Measurements from ENCODE around the gene ADORA1. TPM values are rescaled to one million over a fixed set of nuclear protein-coding genes. Genes with fewer than 3 reads are reported as not detected.
A peak's percentile ranks its signal among the peaks of the same experiment; 100 is the strongest.

The ADORA1 gene
- total RNA-seq, 1 experiment from 2014 or later: 1.5 TPM

DNA sequence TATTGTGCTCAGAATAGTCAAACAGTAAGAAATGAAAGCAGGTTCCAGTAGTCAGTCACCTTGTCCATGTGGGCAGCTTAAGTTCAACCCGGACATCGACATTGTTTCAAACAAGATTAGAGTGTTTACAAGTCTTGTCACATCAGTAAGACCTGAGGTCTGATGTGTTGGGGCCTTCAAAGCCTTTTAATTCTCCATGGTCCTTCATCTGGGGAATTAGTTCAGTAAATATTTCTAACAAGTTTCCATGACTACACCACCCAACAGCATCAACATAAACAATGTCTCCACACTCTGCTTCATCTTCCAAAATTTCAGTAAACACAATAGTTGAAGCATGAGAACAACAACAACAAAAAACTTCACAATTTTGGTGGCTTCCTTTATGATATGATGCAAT, 15.1 kb upstream of the ADORA1 start:
- no peak overlapping the region for H3K4me3 ChIP-seq
- H3K36me3 ChIP-seq: no peaks in the 10 kb centered on the region
- peaks cover 37% of the 10 kb centered on the region for H3K27me3 ChIP-seq
- H3K9me3 ChIP-seq: no peaks in the 10 kb centered on the region
- no peak for DNase-seq

DNA sequence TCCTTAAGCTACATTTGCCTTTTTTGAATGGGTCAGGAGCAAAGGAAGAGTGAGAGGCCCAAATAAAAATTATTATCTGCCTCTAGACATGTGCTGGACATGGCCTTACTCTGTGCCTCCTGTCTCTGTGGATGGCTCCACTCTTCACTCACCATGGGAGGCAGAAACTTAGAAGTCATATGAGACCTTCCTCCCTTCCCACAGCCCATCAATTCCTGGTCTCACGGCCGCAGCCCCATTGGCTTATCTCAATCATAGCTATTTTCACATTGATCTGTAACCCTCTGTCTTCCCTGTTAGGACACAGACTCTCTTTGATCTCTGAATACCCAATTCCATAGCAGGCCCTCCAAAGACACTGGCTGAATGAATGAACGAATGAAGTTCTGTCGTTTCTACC, 14.2 kb upstream of the ADORA1 start:
- H3K4me3 ChIP-seq: no peak overlapping the region
- H3K36me3 ChIP-seq: no peaks in the 10 kb centered on the region
- H3K9me3 ChIP-seq: no peaks in the 10 kb centered on the region
- H3K27me3 ChIP-seq: peaks cover 28% of the 10 kb centered on the region
- DNase-seq: no peak

DNA sequence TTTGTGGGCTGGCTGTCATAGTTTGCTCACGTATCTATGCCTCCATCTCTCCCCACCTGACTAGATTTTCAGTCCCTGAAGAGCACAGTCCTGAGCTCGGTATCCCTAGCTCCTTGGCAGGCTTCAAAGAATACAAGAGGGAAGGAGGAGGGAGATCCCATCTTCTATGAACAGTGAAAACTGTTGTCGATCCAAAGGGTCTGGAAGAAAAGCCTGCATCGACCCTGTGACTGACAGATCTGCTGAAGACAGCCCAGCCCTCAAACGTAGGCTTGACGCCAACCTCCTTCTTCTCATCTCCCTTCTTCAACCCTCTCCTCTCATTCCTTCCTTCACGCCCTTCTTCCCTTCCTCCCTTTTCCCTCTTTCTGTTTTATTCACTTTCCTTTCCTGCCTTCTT, 13.3 kb upstream of the ADORA1 start:
- H3K36me3 ChIP-seq: no peaks in the 10 kb centered on the region
- H3K4me3 ChIP-seq: no peak overlapping the region
- DNase-seq: no peak
- H3K27me3 ChIP-seq: peaks cover 22% of the 10 kb centered on the region
- H3K9me3 ChIP-seq: no peaks in the 10 kb centered on the region

DNA sequence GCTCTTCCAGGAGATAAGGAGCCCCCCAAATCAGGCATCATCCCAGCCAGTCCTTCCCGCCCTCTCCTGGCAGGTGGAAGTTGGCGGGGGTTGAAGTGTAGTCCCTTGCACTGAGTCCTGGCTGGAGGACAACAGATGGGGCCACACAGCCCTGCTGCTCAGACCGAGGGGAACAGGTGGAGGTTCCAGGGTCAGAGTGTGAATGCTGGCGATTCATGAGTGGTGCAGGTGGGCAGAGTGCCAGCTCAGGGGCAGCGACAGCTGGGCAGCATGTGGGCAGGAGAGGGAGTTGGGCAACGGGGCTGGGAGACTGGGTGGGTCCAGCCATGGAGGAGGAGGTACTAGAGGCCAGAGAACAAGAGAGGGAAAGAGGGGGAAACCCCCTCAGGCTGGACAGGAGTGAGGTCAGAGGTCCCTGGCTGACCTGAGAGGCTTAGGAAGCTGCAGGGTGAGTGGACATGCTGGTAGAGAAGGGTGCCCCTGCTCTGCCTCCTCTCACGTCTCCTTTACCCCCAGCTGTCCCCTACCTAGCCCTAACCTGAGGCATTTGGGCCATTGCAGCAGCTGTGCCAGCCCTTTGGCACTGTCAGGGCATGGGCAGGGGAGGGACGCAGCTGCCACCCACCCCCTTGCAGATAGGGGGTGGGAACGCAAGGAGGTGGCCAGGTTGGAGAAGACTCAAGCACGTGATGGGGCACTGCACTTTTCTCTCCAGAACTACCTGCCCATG, 11.3 kb upstream of the ADORA1 start:
- Histone ChIP-seq H3K9me3 (no peaks in the 10 kb centered on the region), H3K4me3 (no peak overlapping the region), H3K27me3 (peaks cover 7% of the 10 kb centered on the region; the same call in 1 of the 2 replicates), H3K36me3 (no peaks in the 10 kb centered on the region)
- no peak for DNase-seq

DNA sequence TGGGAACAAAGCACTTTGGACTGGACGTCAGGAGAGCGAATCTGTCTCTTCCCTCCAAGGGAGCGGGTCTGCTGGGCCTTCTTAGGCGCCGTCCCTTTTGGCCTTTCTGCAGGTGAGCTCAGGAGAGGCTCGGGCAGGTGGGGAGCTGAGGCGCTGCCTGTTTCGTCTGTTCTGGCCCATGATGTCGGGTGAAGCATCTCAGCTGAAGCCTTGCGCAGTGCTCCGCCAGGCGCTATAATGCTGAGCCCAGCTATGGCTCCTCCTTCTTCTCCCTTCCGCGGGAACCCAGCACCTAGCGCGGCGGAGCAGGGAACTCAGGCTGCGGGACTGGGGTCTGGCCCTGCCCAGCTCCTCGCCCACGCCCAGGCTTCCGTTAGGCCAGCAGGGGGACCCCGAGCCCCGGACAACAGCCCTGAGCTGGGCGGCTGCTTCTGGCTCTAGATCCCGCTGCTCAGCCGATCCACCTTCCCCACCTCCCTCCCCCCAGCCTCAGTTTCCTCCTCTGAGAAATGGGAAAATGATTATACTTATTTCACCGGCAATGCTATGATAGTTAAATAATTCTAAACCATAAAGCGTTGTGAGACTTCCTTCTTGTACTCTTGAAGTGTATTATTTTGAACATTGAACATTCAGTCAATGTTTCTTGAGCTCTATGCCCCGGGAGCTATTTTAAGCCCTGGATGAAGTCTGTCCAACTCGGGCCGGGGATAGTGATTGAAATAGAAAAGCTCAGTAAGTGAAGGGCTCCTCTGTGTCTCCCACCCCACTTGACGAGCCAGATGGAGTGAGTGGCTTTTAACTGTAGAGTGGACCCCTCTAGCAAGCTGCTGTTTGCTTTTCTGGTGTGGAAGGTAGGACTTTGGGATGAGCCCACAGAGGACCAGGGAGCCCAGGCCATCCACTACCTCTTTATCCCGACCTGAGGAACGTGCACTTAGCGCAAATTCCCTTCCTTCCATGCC, 9.6 kb upstream of the ADORA1 start:
- DNase-seq: peak; percentile 71
- H3K27me3 ChIP-seq: peaks cover 2% of the 10 kb centered on the region; the same call in 1 of the 2 replicates
- H3K9me3 ChIP-seq: no peaks in the 10 kb centered on the region
- H3K4me3 ChIP-seq: no peak overlapping the region
- no peaks in the 10 kb centered on the region for H3K36me3 ChIP-seq

DNA sequence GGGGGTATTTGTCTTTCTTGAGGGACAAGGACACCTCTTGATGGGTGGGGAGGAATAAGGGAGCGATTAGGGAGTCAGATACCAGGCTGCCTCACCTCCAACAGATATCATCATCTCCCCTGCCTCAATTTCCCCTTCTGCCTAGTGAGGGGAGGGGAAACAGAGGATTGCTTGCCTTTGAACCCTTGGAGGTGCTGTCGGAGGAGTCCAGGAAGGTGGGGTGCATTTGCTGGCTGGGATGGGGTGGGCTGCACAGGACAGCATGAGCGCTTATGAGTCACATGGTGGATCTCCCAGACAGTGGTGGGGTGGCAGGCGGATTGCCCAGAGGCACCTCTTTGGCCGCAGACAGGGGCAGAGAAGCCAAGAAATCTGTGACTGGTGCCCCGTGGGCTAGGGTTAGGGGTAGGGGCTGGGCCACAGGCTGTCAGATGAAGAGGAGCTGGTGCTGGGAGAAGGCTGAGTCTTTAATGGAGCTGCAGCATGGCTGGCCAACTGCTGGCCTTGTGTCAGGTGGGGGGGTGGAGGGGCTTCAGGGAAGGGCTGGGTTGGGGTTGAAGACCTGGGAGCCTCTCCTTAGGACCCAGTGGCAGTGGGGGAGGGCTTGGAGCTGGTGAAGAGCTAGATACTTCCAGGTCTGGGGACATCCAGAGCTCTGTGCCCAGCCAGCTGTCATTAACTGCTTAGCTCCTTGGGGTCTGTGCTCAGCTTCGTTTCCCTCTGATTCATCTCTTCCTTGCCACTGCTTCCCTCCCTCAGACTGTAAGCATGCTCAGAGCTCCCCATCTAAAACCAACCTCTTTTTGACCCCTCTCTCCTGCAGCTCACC, 7.0 kb upstream of the ADORA1 start:
- Histone ChIP-seq H3K4me3 (no peak overlapping the region), H3K9me3 (no peaks in the 10 kb centered on the region), H3K36me3 (no peaks in the 10 kb centered on the region), H3K27me3 (no peaks in the 10 kb centered on the region)
- no peak for DNase-seq

DNA sequence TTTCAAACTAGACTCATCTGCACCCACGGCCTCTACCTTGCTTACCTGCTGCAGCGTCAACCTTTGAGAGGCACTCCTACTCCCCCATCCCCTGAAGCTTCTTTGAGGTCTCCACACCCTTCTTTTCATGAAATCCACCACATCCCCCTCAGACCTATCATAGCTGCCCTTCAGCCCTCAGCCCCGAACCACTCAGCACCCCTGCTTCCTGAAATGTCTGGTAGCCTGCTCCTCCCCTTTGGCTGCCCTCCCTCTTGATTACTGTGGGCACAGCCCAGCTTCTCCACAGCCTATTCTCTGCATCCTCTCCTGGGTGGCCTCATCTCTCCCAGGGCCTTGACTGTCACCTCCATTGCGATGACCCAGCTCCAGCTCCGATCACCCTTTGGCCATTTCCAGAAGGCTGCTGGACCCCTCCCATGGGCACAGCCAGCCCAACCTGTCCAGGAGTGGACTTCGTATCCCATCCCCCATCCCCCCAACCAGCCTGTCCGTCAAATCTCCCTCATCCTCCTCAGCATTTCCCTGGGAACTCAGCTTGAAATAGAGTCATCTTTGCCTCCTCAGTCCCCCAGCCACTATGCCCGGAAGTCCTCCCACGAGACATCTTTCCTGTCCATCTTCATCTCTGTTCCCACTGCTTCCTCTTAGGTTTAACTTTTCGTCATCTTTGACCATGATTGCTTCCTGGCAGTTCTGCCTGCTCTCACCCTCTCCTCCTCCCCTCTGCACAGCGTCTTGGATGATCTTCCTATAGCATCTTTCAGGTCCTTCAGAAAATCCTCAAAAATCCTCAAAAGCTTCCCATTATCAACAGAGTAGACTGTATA, 6.1 kb upstream of the ADORA1 start:
- Histone ChIP-seq H3K4me3 (no peak overlapping the region), H3K9me3 (no peaks in the 10 kb centered on the region), H3K36me3 (no peaks in the 10 kb centered on the region), H3K27me3 (no peaks in the 10 kb centered on the region)
- DNase-seq: no peak

DNA sequence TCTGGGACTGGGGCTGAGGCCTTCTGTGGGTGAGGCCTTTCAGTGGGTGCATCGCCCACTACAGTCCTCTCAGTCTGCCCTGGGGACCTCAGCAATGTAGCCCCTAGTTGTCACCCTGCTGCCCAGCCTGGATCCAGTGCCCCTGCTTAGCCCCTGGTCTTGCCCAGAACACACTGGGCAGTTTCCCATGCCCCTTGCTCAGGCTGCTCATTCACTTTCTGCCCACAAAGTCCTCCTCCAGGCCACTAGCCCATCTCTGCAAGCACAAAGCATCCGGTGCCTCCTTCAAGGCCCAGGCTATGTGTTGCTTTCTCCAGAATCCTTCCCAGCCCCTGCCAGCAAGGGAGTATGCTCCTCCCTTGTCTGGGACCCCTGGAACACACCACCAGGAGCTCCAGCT, 5.4 kb upstream of the ADORA1 start:
- H3K9me3 ChIP-seq: no peaks in the 10 kb centered on the region
- DNase-seq: no peak
- H3K4me3 ChIP-seq: no peak overlapping the region
- no peaks in the 10 kb centered on the region for H3K36me3 ChIP-seq
- no peaks in the 10 kb centered on the region for H3K27me3 ChIP-seq

DNA sequence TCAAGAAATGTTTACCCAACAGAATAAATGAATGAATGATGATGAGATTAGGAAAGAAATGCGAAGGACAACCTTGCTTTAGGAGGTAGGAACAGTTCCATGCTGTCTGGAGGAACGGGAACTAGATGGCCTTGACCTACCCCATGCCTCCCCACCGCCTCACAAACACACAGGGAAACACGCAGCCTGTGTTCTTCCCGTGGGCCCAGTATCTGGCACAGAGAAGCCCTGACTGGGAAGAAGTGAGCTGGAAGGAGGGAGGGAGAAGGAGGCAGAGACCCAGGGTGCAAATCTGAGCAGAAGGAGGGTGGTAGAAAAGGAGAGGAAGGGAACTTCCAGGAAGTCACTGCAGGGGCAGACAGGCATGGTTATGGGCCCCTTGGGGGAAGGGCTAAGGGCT, 3.5 kb upstream of the ADORA1 start:
- H3K9me3 ChIP-seq: no peaks in the 10 kb centered on the region
- no peak for DNase-seq

DNA sequence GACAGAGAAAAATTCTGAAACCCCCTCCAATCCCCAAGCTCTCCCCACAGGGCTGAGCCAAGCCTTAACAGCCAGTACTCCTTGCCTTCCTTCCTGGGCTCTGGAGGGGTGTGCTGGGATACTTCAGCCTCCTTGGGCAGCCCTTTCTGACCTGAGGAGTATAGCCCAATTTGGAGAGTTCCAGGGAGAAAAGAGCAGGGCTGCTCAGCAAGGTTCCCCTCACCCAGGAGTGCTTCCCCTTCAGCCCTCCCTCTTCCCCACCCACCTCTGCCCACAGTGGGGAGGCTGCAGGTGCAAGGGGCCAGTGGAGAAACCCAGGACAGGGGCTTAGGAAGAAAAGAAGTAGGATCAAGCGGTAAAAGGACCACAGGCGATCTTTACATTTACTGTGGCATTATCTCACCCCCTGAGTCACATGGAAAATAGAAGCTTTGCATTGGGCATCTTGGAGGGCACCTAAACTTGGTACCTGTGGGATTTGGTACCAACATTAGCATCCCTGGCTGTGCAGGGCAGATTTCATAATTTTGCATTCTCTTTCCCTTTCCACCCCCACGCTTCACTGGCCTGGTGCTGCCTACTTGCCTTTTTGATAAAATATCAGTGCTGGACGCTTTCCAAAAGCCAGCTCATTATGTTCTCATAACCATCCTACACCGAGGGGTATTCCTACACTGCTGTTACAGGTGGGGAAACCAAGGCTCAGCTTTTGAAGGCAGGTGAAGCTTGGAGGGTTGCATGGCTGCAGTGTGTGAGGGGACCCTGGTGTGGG, 2.8 kb upstream of the ADORA1 start:
- H3K4me3 ChIP-seq: no peak overlapping the region
- H3K27me3 ChIP-seq: no peaks in the 10 kb centered on the region
- no peaks in the 10 kb centered on the region for H3K9me3 ChIP-seq
- no peak for DNase-seq
- no peaks in the 10 kb centered on the region for H3K36me3 ChIP-seq

More for the DNA sequence above, 3.5 kb upstream of the ADORA1 start:
- H3K4me3 ChIP-seq: no peak overlapping the region
- no peaks in the 10 kb centered on the region for H3K36me3 ChIP-seq
- no peaks in the 10 kb centered on the region for H3K27me3 ChIP-seq

DNA sequence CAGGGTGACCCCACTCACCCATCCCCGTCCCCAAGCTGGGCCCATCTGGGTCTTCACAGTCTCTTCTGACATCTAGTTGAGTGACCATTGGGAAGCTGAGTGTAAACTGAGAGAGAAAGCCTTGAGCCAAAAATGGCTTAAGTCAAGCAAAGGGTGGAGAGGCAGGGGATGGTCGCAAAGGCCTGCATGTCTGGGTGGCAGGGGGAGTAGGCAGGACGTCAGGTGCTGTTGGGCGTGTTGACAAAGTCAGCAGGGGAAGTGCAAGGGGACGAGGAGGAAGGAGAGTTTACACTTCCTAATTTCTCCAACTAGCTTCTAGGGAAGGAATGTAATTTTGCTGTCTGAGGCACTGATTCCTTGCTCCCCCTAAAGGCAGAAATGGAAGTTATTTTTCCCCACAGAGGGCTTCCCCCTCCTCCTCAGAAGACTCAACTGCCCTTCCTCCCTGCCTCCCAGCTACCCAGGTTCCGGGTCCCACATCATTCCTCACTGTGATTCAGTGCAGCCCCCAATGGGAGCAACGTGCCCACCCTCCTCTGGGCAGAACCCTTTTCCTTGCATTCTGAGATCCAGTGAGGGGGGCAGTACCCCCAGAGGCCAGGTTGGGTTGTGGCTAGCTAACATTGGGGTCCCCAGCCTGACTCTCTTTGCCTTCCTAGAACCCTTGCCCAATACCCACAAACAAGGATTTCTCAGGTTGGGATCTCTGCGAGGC, 1.2 kb upstream of the ADORA1 start:
- Histone ChIP-seq H3K9me3 (no peaks in the 10 kb centered on the region), H3K36me3 (no peaks in the 10 kb centered on the region), H3K4me3 (no peak overlapping the region), H3K27me3 (no peaks in the 10 kb centered on the region)
- DNase-seq: no peak

DNA sequence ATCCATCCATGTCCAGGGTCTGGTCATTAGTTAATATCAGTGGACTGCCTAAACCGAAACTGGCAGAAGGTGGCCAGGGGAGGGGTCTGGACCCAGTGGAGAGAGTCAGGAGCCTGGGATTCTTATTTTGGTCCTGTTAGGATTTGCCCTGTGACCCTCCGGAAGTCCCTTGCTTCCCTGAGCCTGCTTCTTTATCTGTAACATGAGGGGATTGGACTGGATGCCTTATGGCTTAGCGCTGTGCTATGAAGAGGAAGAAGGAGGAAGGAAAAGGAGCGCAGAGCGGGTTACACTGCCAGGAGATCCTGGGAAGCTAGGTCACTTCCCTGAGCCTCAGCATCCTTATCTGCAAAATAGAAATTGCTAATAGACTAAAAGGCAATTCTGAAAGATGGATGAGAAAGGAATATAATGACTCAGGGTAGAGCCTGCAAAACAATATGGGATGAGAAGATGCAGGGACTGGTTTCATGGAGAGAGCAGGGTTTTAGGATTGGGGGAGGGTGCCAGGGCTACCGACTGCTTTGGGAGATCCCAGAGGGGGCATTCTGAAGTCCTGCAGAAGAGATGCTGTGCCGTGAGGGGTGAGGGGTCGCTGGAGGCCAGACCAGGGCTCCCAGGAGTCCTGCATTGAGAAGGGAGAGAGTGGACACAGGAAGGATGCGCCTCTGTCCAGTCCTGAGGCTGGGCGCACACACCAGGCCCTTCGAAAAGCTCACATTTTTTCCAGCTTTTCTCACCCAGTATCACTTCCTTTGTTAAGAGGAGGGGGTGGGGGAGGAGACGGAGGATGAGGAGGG, 460 bp upstream of the ADORA1 start:
- Histone ChIP-seq H3K36me3 (no peaks in the 10 kb centered on the region), H3K4me3 (peak overlapping the region; percentile 42), H3K9me3 (no peaks in the 10 kb centered on the region), H3K27me3 (no peaks in the 10 kb centered on the region)
- DNase-seq: no peak

DNA sequence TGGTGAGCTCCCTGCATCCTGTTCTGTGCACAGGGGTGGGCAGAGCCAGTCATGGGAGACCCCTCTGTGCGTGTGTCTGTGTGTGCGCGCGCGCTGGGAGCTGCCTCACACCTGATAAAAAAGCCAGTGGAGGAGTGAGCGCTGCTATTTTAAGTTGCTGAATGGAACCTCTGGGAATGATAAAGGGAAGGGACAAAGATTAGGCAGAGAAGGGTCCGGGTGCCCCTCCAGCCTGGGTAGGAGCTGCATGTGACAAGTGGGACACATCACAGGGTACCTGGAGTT, 847 bp downstream of the ADORA1 start:
- Histone ChIP-seq H3K9me3 (no peaks in the 10 kb centered on the region), H3K4me3 (peak overlapping the region; percentile 42), H3K36me3 (no peaks in the 10 kb centered on the region), H3K27me3 (no peaks in the 10 kb centered on the region)
- no peak for DNase-seq

DNA sequence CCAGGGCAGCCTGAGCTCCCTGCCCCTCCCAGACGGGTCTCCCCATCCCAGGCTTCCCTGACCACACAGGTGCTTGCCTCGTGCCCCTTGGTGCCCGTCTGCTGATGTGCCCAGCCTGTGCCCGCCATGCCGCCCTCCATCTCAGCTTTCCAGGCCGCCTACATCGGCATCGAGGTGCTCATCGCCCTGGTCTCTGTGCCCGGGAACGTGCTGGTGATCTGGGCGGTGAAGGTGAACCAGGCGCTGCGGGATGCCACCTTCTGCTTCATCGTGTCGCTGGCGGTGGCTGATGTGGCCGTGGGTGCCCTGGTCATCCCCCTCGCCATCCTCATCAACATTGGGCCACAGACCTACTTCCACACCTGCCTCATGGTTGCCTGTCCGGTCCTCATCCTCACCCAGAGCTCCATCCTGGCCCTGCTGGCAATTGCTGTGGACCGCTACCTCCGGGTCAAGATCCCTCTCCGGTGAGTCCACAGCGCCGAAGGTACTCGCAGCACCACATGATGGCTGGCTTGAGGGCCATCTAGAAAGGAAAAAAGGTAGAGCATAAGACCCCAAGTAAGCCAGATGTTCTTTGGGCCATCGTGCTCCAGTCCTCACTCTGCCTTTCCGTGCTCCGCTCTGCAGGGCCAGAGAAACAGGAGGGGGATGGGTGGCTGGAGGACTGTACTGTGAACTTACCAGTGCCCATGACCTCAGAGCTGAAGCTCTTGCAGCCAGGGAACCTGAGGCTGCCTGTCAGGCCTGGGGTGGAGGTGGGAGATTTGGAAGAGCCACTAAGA, 1.4 kb downstream of the ADORA1 start:
- peak overlapping the region; percentile 42 for H3K4me3 ChIP-seq
- no peaks in the 10 kb centered on the region for H3K27me3 ChIP-seq
- DNase-seq: no peak

More for the DNA sequence above, 1.4 kb downstream of the ADORA1 start:
- no peaks in the 10 kb centered on the region for H3K9me3 ChIP-seq
- H3K36me3 ChIP-seq: no peaks in the 10 kb centered on the region

Measured in MG63 (cell line).